Measurements from ENCODE around the gene DBN1. TPM values are rescaled to one million over a fixed set of nuclear protein-coding genes. Genes with fewer than 3 reads are reported as not detected.

Gene DBN1
- total RNA-seq, 1 donor from 2014 or later = 21.8 TPM

DNA sequence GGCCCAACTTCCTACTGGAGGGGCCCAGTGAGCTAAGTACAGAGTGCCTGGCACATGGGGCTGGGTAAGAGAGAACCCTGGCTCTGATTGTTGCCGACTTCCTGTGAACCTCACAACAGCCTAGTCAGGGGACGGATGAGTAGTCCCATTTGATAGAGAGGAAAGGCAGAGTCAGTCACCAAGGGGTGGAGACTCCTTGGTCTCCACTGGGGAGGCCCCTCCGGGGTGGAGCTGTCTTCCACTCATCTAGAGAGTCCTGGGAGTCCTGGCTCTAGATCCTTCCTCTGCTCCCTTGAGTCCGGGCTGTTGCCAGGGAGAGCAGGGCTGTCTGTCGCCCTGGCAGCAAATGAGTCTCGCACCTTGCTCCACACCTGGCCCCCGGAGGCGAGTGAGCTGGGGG lies 39.0 kb downstream of the DBN1 start:
- H3K4me3 ChIP-seq = no peak overlapping the region
- intact Hi-C loops (cut with micrococcal nuclease) = no loop called here
- TF ChIP-seq, protein P1, sequence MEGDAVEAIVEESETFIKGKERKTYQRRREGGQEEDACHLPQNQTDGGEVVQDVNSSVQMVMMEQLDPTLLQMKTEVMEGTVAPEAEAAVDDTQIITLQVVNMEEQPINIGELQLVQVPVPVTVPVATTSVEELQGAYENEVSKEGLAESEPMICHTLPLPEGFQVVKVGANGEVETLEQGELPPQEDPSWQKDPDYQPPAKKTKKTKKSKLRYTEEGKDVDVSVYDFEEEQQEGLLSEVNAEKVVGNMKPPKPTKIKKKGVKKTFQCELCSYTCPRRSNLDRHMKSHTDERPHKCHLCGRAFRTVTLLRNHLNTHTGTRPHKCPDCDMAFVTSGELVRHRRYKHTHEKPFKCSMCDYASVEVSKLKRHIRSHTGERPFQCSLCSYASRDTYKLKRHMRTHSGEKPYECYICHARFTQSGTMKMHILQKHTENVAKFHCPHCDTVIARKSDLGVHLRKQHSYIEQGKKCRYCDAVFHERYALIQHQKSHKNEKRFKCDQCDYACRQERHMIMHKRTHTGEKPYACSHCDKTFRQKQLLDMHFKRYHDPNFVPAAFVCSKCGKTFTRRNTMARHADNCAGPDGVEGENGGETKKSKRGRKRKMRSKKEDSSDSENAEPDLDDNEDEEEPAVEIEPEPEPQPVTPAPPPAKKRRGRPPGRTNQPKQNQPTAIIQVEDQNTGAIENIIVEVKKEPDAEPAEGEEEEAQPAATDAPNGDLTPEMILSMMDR (IDR thresholded peaks at IDR 0.05; ENCODE audit: borderline replicate concordance) = no peak
- H3K4me1 ChIP-seq = peaks cover 21% of the 10 kb centered on the region
- H3K27ac ChIP-seq (replicated peaks) = no peak overlapping the region
- no peaks in the 10 kb centered on the region for H3K9me3 ChIP-seq (replicated peaks)
- H3K36me3 ChIP-seq = peaks cover 69% of the 10 kb centered on the region
- no peak for DNase-seq
- H3K27me3 ChIP-seq (ENCODE audit: low read depth) = no peaks in the 10 kb centered on the region

DNA sequence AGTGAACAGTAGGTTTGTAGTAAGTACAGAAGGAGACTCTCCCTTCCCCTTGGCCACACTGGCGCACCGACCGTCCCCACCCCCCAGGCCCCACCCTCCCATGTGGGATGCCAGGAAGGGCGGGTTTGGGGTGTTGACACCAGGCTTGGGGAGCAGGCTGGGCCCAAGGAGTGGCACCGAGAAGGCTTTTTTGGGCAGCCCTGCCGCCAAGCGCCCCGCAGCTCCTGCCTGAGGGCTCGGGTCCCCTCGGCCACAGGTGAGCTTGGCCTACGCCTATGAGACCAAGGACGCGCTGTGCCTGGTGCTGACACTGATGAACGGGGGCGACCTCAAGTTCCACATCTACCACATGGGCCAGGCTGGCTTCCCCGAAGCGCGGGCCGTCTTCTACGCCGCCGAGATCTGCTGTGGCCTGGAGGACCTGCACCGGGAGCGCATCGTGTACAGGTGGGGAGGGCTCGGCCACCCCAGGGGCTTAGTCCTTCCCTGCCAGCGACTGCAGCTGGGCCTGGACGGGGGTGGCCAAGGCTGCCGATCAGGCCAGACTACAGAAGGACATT lies 39.7 kb downstream of the DBN1 start:
- DNase-seq = no peak
- no peak overlapping the region for H3K27ac ChIP-seq (replicated peaks)
- intact Hi-C loops (cut with micrococcal nuclease) = no loop called here
- H3K9me3 ChIP-seq (replicated peaks) = no peaks in the 10 kb centered on the region
- TF ChIP-seq, protein P1 (IDR thresholded peaks at IDR 0.05; ENCODE audit: borderline replicate concordance) = no peak
- H3K36me3 ChIP-seq = peaks cover 69% of the 10 kb centered on the region
- H3K27me3 ChIP-seq (ENCODE audit: low read depth) = no peaks in the 10 kb centered on the region
- peaks cover 23% of the 10 kb centered on the region for H3K4me1 ChIP-seq
- H3K4me3 ChIP-seq = no peak overlapping the region

DNA sequence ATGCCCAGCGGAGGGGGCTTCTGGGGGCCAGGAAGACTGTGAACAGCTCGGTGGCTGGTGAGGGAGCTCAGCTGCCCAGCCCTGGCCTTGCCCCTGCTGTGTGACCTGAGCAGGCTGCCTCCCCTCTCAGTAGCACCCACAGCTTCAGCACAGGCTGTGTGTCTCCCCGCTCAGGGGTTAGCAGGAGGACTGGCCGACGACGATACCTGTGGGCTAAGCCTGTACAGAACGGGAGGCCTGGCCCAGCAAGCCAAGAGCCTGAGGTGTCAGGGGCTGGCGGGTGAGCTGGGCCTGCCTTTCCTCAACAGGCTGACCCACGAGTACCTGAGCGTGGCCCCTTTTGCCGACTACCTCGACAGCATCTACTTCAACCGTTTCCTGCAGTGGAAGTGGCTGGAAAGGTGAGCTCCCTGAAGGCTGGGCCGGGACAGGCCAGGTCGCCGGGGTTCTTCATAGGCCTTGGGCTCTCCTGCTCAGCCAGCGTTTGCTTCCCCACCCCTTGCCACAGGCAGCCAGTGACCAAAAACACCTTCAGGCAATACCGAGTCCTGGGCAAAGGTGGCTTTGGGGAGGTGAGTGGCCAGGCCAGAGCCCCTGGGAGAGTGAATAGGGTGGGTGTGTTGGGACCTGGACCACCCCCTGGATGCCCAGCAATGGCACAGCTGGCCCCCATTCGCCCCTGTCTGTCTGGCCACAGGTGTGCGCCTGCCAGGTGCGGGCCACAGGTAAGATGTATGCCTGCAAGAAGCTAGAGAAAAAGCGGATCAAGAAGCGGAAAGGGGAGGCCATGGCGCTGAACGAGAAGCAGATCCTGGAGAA lies 40.4 kb downstream of the DBN1 start:
- Histone ChIP-seq H3K4me1 (peaks cover 29% of the 10 kb centered on the region), H3K36me3 (peaks cover 63% of the 10 kb centered on the region), H3K4me3 (no peak overlapping the region), H3K27ac (replicated peaks) (peak overlapping the region; percentile 33), H3K27me3 (ENCODE audit: low read depth) (no peaks in the 10 kb centered on the region), H3K9me3 (replicated peaks) (no peaks in the 10 kb centered on the region)
- no peak for DNase-seq
- intact Hi-C loops (cut with micrococcal nuclease) = no loop called here
- TF ChIP-seq, protein P1 (IDR thresholded peaks at IDR 0.05; ENCODE audit: borderline replicate concordance) = no peak

DNA sequence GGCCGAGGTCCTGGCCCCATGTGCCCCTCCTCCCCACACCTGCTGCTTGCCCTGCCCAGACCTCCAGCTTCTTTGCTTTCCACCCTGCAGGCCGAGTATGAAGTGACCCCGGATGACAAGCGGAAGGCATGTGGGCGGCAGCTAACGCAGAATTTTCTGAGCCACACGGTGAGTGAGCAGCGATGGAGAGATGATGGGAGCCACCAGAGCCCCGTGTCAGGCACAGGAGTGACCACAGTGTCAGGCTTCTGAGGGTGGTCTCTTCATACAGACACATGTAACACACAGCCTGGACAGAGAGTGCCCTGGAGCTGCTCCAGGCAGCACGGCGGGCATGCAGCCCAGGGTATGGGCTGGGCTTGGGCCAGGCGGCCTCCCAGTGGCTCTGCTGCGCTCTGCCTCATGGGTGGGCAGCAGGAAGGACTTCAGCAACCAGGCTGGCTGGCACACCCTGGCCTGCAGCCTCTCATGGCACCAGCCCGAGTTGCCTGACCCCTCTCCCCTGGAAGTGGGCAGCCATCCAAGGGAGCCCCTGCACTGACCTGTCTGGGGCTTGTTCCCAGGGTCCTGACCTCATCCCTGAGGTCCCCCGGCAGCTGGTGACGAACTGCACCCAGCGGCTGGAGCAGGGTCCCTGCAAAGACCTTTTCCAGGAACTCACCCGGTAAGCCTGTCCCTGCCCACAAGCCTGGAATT lies 41.1 kb downstream of the DBN1 start:
- intact Hi-C loops (cut with micrococcal nuclease) = no loop called here
- Histone ChIP-seq H3K4me3 (no peak overlapping the region), H3K9me3 (replicated peaks) (no peaks in the 10 kb centered on the region), H3K36me3 (peaks cover 55% of the 10 kb centered on the region), H3K27me3 (ENCODE audit: low read depth) (no peaks in the 10 kb centered on the region), H3K4me1 (peaks cover 37% of the 10 kb centered on the region), H3K27ac (replicated peaks) (peak overlapping the region; percentile 61)
- peak; percentile 64 for DNase-seq
- TF ChIP-seq, protein P1 (IDR thresholded peaks at IDR 0.05; ENCODE audit: borderline replicate concordance) = peak; percentile 36

DNA sequence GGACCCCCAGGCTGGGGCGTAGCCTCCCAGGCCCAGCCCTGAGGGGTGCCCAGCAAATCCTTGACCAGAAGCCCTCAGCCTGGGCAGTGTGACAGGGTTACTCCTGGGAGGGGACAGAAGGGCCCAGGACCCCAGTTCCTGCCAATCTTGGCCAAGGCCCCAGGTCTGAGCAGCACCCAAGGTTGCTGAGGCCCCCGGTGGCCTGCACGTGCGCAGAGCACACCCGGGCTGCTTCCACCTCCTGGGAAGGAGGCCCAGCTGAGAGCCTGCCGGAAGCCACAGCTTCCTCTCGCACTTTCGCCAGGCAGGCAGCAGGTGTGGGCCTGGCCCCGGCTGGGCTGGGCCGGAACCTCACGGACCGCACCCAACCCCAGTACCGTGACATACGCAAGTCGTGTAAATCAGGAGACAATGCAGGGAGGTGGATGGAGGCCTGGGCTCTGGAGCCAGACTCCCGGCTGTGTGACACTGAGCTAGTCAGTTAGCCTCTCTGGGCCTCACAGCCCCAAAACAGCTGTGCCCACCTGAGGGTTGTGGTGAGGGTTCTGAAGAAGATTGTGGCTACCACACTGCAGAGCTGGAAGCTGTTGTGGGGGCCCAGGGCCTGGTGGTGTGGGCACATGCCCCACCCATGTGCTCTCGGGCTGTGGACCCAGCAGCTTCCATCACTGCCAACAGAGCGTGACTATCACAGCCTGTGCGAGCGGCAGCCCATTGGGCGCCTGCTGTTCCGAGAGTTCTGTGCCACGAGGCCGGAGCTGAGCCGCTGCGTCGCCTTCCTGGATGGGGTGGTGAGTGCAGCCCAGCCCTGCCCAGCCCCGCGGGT lies 41.9 kb downstream of the DBN1 start:
- Histone ChIP-seq H3K27me3 (ENCODE audit: low read depth) (no peaks in the 10 kb centered on the region), H3K4me1 (peaks cover 43% of the 10 kb centered on the region), H3K4me3 (no peak overlapping the region), H3K27ac (replicated peaks) (peak overlapping the region; percentile 61), H3K9me3 (replicated peaks) (no peaks in the 10 kb centered on the region), H3K36me3 (peaks cover 50% of the 10 kb centered on the region)
- TF ChIP-seq, protein P1 (IDR thresholded peaks at IDR 0.05; ENCODE audit: borderline replicate concordance) = no peak
- DNase-seq = peak; percentile 36
- intact Hi-C loops (cut with micrococcal nuclease) = no loop called here
